ENCODE data around the gene CKS1B. TPM values are rescaled to one million over a fixed set of nuclear protein-coding genes. Genes with fewer than 3 reads are reported as not detected.

Gene CKS1B
- total RNA-seq, 1 donor from 2014 or later = 28.5 TPM

GRCh38 chr1:154938604-154939399 is 35.7 kb upstream of the CKS1B start:
- intact Hi-C loops (cut with DNase I) = no loop called here
- peak overlapping the region; percentile 99 for H3K27ac ChIP-seq
- TF ChIP-seq CTCF (IDR thresholded peaks at IDR 0.05) = no peak

GRCh38 chr1:154940213-154940560 is 34.3 kb upstream of the CKS1B start:
- ATAC-seq (no peak), DNase-seq (no peak)
- Histone ChIP-seq H3K27me3 (ENCODE audit: low read depth) (no peaks in the 10 kb centered on the region), H3K4me3 (no peak overlapping the region), H3K27ac (no peak overlapping the region), H3K4me1 (peaks cover 51% of the 10 kb centered on the region), H3K36me3 (peaks cover 6% of the 10 kb centered on the region), H3K9me3 (no peaks in the 10 kb centered on the region)
- no peak for TF ChIP-seq CTCF (IDR thresholded peaks at IDR 0.05)
- intact Hi-C loops (cut with DNase I) = no loop called here

More at GRCh38 chr1:154938604-154939399, 35.7 kb upstream of the CKS1B start:
- DNase-seq (no peak), ATAC-seq (no peak)
- Histone ChIP-seq H3K36me3 (no peaks in the 10 kb centered on the region), H3K27me3 (ENCODE audit: low read depth) (no peaks in the 10 kb centered on the region), H3K9me3 (no peaks in the 10 kb centered on the region), H3K4me1 (peaks cover 42% of the 10 kb centered on the region), H3K4me3 (no peak overlapping the region)

GRCh38 chr1:154940651-154941194 is 33.8 kb upstream of the CKS1B start:
- intact Hi-C loops (cut with DNase I) = no loop called here
- H3K27ac ChIP-seq = no peak overlapping the region
- TF ChIP-seq CTCF (IDR thresholded peaks at IDR 0.05) = no peak

GRCh38 chr1:154941333-154942013 is 33.0 kb upstream of the CKS1B start:
- Histone ChIP-seq H3K27ac (peak overlapping the region; percentile 64), H3K9me3 (no peaks in the 10 kb centered on the region), H3K4me3 (no peak overlapping the region), H3K36me3 (peaks cover 17% of the 10 kb centered on the region), H3K27me3 (ENCODE audit: low read depth) (no peaks in the 10 kb centered on the region), H3K4me1 (peaks cover 41% of the 10 kb centered on the region)
- DNase-seq (no peak), ATAC-seq (no peak)
- TF ChIP-seq CTCF (IDR thresholded peaks at IDR 0.05) = no peak
- intact Hi-C loops (cut with DNase I) = no loop called here

More at GRCh38 chr1:154940651-154941194, 33.8 kb upstream of the CKS1B start:
- Histone ChIP-seq H3K4me1 (peaks cover 46% of the 10 kb centered on the region), H3K27me3 (ENCODE audit: low read depth) (no peaks in the 10 kb centered on the region), H3K4me3 (no peak overlapping the region), H3K36me3 (peaks cover 11% of the 10 kb centered on the region), H3K9me3 (no peaks in the 10 kb centered on the region)
- DNase-seq (no peak), ATAC-seq (no peak)

- ATAC-seq (peak; percentile 37 to 57), DNase-seq (no peak)
- peak; percentile 61 for TF ChIP-seq CTCF (IDR thresholded peaks at IDR 0.05)
- H3K4me3 ChIP-seq = no peak overlapping the region
- peak overlapping the region; percentile 33 for H3K27ac ChIP-seq
- H3K9me3 ChIP-seq = no peaks in the 10 kb centered on the region
- H3K27me3 ChIP-seq (ENCODE audit: low read depth) = no peaks in the 10 kb centered on the region
- intact Hi-C loops (cut with DNase I) = no loop called here
- H3K36me3 ChIP-seq = peaks cover 39% of the 10 kb centered on the region
- H3K4me1 ChIP-seq = peaks cover 31% of the 10 kb centered on the region
Measured at GRCh38 chr1:154943649-154944400, 30.7 kb upstream of the CKS1B start.
